ENCODE measurements around the gene ZNF235. TPM values are rescaled to one million over a fixed set of nuclear protein-coding genes. Genes with fewer than 3 reads are reported as not detected.

ZNF235 gene
- total RNA-seq (2014; rRNA removed; shearing (Covaris generic)) = 3.2 and 3.9 TPM in 2 replicates

GRCh38 chr19:44304659-44305193 lies at the start of gene ZNF235:
Gene ZNF235 (minus strand): TSS chr19:44305025. CDS start chr19:44303404, 1,621 bp downstream.

Small RNAs within 50 kb of the gene (small RNA-seq; reads per million reads assigned to genes)
- gene NDUFA3P1 = not detected

Other genes starting within 250 kb of the ZNF235 start
- gene ZNF284, start 232.9 kb downstream of the ZNF235 start, total RNA-seq (2014; rRNA removed; shearing (Covaris generic)) = 1.2 and 1.7 TPM in 2 replicates
- gene ZNF224, start 210.7 kb downstream of the ZNF235 start, total RNA-seq (2014; rRNA removed; shearing (Covaris generic)) = 14.1 and 15.5 TPM in 2 replicates
- gene ZNF225, start 191.6 kb downstream of the ZNF235 start, total RNA-seq (2014; rRNA removed; shearing (Covaris generic)) = 3.8 and 5.5 TPM in 2 replicates
- 5.8 and 7.5 TPM in 2 replicates for gene ZNF234, start 163.5 kb downstream of the ZNF235 start, total RNA-seq (2014; rRNA removed; shearing (Covaris generic))
- 20.4 and 34.4 TPM in 2 replicates for gene ZNF226, start 139.9 kb downstream of the ZNF235 start, total RNA-seq (2014; rRNA removed; shearing (Covaris generic))
- 25.0 and 30.4 TPM in 2 replicates for gene ZNF227, start 92.5 kb downstream of the ZNF235 start, total RNA-seq (2014; rRNA removed; shearing (Covaris generic))
- 0.34 and 0.53 TPM in 2 replicates for gene ZNF233, start 45.1 kb downstream of the ZNF235 start, total RNA-seq (2014; rRNA removed; shearing (Covaris generic))
- gene ZNF112, start 51.7 kb upstream of the ZNF235 start, total RNA-seq (2014; rRNA removed; shearing (Covaris generic)) = 4.1 and 6.3 TPM in 2 replicates
- gene ZNF285, start 96.6 kb upstream of the ZNF235 start, total RNA-seq (2014; rRNA removed; shearing (Covaris generic)) = 1.1 and 1.4 TPM in 2 replicates
- gene ZNF229, start 143.4 kb upstream of the ZNF235 start, total RNA-seq (2014; rRNA removed; shearing (Covaris generic)) = 8.7 and 9.8 TPM in 2 replicates
- gene ZNF180, start 195.5 kb upstream of the ZNF235 start, total RNA-seq (2014; rRNA removed; shearing (Covaris generic)) = 9.9 and 10.4 TPM in 2 replicates
- not detected in 2 replicates for gene CEACAM20, start 224.7 kb upstream of the ZNF235 start, total RNA-seq (2014; rRNA removed; shearing (Covaris generic))

Data from A375 (cell line).